ENCODE data around the gene STK32C.

STK32C gene

GRCh38 chr10:132282667-132283603, 24.8 kb downstream of the STK32C start:
- no peak for DNase-seq (ENCODE audit: low read depth in 2 of 2)

DNA sequence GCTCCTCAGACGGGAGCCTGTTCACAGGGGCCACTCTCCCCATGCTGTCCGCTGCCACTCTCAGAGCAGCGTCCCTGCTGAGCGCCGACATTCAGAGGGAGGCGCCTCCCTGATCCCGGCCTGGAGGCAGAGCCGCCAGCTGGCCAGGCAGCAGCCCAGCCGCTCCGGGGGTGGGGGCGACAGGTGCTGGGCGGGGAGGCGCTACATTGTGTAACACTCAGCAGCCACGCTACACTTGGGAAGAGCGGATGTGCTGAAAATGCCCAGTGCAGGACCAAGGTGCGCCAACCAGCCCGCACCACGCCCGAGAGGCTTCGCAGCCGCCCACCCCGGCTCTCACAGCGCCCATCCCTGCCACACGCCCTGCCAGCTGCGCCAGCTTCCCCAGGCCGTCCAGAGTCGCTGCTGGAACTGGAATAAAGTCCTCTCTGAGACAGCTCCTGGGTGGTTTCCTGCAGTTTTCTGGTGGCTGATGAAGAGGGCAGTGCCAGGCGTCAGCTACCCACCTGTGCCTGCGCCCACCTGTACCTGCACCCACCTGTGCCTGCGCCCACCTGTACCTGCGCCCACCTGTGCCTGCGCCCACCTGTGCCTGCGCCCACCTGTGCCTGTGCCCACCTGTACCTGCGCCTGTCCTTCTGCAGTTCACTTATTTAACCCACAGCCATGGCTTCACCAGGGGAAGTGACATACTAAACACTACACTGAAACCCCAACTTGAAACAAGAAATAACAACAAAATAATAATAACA, 25.7 kb downstream of the STK32C start:
- no peak for DNase-seq (ENCODE audit: low read depth in 2 of 2)

GRCh38 chr10:132280646-132281074, 27.1 kb downstream of the STK32C start:
- DNase-seq (ENCODE audit: low read depth in 2 of 2) = no peak

DNA sequence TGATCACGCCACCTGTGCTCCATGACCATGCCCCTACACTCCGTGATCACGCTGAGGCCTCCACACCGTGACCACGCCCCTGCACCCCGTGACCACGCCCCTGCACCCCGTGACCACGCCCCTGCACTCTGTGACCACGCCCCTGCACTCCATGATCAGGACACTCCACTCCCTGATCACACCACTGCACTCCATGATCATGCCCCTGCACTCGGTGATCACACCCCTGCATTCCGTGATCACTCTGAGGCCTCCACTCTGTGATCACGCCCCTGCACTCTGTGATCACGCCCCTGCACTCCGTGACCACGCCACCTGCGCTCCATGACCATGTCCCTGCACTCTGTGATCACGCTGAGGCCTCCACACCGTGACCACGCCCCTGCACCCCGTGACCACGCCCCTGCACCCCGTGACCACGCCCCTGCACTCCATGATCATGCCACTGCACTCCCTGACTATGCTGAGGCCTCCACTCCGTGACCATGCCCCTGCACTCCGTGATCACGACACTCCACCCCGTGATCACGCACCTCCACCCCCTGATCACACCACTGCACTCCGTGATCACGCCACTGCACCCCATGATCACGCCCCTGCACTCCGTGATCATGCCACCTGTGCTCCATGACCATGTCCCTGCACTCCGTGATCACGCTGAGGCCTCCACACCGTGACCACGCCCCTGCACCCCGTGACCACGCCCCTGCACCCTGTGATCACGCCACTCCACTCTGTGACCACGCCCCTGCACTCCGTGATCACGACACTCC, 27.7 kb downstream of the STK32C start:
- DNase-seq (ENCODE audit: low read depth in 2 of 2) = no peak

GRCh38 chr10:132277311-132277741, 30.4 kb downstream of the STK32C start:
- DNase-seq (ENCODE audit: low read depth in 2 of 2) = no peak

- no peak for DNase-seq (ENCODE audit: low read depth in 2 of 2)
Measured at GRCh38 chr10:132276706-132277105, 31.0 kb downstream of the STK32C start.

- no peak for DNase-seq (ENCODE audit: low read depth in 2 of 2)
Measured at GRCh38 chr10:132276179-132276675, 31.5 kb downstream of the STK32C start.

GRCh38 chr10:132275426-132276178, 32.1 kb downstream of the STK32C start:
- no peak for DNase-seq (ENCODE audit: low read depth in 2 of 2)

DNA sequence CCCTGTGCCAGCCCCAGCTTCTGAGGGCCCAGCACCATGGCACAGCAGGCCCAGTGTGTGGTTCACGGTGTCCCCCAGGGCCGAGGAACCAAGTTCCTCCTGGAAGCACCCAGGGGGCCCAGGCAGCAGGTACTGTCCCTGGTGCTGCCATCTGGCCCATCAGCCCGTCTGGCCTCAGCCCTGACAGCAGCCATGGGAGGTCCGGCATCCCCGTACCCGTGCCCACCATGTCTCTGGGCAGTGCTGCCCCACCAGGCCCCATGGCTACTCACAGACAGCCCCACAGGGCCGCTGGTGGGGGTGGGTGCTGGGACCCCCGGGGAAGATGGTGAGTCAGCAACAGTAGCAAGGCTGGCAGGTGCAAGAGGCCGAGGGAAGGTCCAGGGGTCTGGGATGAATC, 32.8 kb downstream of the STK32C start:
- no peak for DNase-seq (ENCODE audit: low read depth in 2 of 2)

GRCh38 chr10:132274581-132274980, 33.2 kb downstream of the STK32C start:
- no peak for DNase-seq (ENCODE audit: low read depth in 2 of 2)

DNA sequence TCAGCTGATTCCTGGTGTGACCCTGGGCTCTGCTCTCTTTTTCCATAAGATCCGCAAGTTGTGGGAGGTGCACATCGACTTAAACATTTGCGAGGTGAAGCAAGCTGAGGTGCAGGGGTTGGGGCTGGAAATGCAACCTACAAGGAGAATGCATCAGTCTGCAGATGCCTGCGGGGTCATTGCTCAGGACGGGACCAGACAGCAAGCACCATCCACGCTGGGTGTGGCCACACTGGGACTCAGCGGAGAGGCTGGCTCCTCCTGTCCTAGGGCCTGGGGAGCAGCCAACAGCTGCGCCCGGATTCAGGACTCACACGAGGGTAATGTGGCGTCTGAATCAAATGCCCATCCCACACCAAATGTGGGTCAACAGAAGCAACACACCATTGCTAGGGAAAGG, 33.8 kb downstream of the STK32C start:
- no peak for DNase-seq (ENCODE audit: low read depth in 2 of 2)

- DNase-seq (ENCODE audit: low read depth in 2 of 2) = no peak
Measured at GRCh38 chr10:132273304-132273944, 34.3 kb downstream of the STK32C start.

DNA sequence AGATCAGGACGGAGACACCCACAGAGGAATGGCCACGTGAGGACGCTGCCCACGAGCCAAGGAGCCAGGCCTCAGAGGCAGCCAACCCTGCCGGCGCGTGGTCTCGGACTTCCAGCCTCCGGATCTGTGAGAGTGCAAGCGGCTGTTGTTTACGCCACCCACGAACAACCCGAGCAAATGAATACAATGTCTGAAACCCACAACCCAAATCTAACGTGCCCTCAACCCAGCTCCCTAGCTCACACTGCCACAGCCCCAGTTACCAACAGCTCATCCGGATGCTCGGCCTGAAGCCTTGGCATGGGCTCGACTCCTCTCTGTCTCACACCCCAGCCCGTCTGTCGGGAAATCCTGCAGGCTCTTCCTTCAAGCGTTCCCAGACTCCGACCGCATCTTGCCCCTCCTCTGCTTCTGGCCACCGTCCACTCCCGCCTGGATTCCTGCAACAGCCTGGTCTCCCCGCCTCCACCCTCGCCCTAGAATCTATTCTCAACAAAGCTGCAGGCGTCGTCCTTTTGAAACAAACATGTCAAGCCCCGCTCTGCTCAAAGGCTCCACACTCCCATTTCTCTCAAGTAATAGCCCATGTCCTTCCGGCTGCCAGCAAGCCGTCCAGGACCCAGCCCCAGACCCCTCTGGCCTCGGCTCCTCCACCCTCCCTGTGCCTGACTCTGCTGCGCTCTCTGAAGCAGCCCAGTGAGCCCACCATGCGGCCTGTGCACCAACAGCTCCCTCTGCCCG, 35.3 kb downstream of the STK32C start:
- no peak for DNase-seq (ENCODE audit: low read depth in 2 of 2)

DNA sequence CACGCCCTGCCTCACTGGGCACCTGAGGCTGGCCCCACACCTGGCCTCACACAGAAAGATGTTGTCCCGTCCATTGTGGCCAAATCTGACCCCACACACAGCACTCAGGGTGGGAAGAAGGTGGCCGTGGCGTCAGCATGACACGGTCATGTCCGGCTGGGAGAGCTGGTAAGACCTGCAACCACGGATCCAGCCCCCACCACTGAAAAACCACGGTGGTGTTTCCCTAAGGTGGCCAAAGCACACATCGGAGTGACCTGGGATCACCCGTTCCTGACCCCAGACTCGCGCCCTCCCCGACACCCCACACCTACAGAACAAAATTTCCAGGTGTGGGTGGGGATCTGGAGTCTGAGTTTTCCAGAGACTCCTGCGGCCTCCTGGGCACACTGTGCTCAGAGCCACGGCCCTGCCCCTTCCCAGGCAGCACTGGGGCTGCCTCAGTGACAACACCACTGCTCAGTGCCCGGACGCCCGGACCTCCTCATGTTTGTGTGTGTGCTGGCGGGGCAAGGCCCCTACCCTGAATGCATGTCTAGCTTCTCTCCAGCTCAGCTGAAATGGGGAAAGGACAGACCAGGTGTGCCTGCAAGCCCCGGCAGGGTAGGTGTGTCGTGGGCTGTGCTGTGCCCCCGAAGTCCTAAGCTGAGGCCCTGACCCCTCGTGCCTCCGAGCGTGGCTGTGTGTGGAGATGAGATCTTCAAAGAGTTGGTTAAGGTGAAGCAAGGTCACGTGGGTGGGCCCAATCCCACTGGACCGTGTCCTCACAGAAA, 36.1 kb downstream of the STK32C start:
- DNase-seq (ENCODE audit: low read depth in 2 of 2) = no peak

DNA sequence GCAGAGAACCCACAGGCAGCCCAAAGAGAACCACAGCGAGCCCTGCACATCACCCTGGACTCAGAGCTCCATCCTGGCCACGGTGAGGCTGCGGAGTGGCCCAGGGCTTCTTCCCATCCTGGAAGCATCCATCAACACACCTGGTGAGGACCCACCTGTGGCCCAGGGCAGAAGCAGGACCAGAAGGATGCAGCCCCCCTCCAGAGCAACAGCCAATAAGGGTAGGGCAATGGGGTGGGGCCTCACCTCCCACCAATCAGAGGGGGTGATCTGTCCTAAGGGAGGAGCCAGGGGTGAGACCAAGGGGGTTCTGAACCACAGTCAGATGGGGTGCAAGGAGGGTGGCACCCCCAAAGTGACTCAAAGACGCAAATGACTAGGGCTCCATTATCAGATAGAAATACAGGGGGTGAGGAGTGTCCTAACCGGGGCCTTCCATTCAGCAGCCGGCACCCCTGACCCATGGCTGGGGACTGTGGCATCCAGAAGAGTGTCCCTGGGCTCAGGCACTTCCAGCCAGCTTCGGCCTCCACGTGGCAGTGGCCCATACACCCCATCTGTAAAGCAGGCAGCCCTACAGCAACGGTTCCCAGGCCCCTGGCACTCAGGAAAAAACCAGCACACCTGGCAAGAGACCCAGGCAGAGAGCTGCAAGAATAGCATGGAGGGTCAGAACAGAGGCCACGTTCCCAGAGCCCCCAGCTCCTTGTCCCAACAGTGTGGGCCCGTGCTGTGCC, 36.9 kb downstream of the STK32C start:
- DNase-seq (ENCODE audit: low read depth in 2 of 2) = no peak

GRCh38 chr10:132270256-132270655, 37.5 kb downstream of the STK32C start:
- DNase-seq (ENCODE audit: low read depth in 2 of 2) = no peak

GRCh38 chr10:132269266-132270230, 38.2 kb downstream of the STK32C start:
- DNase-seq (ENCODE audit: low read depth in 2 of 2) = no peak
